ENCODE results near the gene MC3R. TPM values are rescaled to one million over a fixed set of nuclear protein-coding genes. Genes with fewer than 3 reads are reported as not detected.

The MC3R gene
- total RNA-seq, 2 experiments from 2014 or later, result not detected

DNA sequence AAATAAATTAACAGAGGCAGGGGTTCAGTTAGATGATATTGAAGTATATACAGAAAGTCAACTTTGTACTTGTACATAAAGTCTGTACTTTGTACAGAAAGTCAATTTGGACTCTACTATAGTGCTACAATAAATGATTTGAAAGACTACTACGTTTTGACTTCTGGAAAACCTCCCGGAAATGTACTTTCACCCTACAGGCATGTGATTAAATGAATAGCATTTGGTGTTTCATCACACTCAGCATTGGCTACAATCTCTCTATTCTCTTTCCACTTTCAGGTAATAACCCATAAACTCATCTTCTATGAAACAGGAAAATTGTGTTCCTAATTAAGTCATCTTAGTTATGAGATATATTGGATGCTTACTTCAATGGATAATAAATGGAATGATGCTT, 25.6 kb upstream of the MC3R start:
- no peak for DNase-seq
- ChIA-PET POLR2A (no interaction called here), CTCF (no interaction called here)
- H3K36me3 Mint-ChIP-seq (ENCODE audit: low read depth), result no peaks in the 10 kb centered on the region
- no peak overlapping the region for H3K27ac Mint-ChIP-seq
- H3K4me3 Mint-ChIP-seq, result no peak overlapping the region
- H3K9me3 Mint-ChIP-seq, result peaks cover 6% of the 10 kb centered on the region
- no peaks in the 10 kb centered on the region for H3K27me3 Mint-ChIP-seq
- H3K4me1 Mint-ChIP-seq, result no peaks in the 10 kb centered on the region

DNA sequence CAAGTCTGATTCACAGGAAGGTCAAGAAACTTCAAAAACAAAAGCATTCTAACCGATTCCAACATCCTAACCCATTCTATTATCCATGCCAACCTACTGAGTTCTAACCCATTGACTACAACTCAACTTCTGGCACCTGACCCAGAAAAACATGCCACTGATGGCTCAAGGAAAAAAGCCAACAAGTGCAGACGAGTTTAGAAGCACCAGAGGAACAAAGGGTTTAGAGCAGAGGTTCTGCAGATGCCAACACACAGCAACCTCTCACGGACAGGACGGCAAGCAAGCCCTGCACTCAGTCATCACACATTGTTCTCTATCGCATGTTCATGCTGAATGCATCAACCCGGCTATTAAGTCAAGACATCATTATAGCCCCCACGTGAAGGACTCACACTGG, 25.2 kb upstream of the MC3R start:
- Mint-ChIP-seq H3K4me1 (no peaks in the 10 kb centered on the region), H3K9me3 (peaks cover 6% of the 10 kb centered on the region), H3K36me3 (ENCODE audit: low read depth) (no peaks in the 10 kb centered on the region), H3K4me3 (no peak overlapping the region), H3K27me3 (no peaks in the 10 kb centered on the region), H3K27ac (no peak overlapping the region)
- ChIA-PET POLR2A (no interaction called here), CTCF (no interaction called here)
- no peak for DNase-seq

DNA sequence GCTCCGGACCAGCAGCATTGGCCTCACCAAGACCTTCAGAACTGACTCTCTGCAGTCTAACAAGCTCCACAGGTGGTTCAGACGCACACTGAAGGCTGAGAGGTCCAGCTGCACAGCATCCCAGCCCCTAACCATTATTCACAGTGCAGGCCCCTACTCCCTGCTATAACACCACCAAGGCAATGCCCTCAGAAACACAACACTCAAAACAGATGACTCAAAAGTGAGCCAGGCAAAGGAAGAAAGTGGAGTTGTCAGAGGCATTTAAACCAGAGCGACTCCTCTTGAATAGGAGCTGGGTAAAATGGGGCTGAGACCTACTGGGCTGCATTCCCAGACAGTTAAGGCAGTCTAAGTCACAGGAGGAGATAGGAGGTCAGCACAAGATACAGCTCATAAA, 20.5 kb upstream of the MC3R start:
- POLR2A ChIA-PET, result no interaction called here
- Mint-ChIP-seq H3K27me3 (no peaks in the 10 kb centered on the region), H3K27ac (no peak overlapping the region), H3K36me3 (ENCODE audit: low read depth) (no peaks in the 10 kb centered on the region), H3K4me1 (no peaks in the 10 kb centered on the region), H3K4me3 (no peak overlapping the region), H3K9me3 (no peaks in the 10 kb centered on the region)
- CTCF ChIA-PET, result no interaction called here
- DNase-seq, result no peak

DNA sequence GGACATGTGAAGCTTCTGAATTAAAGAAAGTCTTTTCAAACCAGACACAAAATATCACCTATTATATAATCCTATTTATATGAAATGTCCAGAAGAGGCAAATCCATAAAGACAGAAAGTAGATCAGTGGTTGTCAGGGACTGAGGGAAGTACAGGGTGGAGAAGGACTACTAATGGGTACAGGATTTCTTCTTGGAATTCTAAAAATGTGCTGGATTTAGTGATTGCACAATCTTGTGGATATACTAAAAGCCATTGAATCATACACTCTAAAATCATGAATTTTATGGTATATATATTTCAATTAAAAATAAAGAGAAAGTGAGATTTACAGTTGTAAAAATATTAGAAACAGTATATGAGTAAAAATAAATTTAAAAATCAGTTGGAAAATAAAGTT, 18.7 kb upstream of the MC3R start:
- Mint-ChIP-seq H3K9me3 (peaks cover 5% of the 10 kb centered on the region), H3K4me3 (no peak overlapping the region), H3K4me1 (no peaks in the 10 kb centered on the region), H3K27ac (no peak overlapping the region), H3K27me3 (no peaks in the 10 kb centered on the region), H3K36me3 (ENCODE audit: low read depth) (no peaks in the 10 kb centered on the region)
- ChIA-PET POLR2A (no interaction called here), CTCF (no interaction called here)
- no peak for DNase-seq

DNA sequence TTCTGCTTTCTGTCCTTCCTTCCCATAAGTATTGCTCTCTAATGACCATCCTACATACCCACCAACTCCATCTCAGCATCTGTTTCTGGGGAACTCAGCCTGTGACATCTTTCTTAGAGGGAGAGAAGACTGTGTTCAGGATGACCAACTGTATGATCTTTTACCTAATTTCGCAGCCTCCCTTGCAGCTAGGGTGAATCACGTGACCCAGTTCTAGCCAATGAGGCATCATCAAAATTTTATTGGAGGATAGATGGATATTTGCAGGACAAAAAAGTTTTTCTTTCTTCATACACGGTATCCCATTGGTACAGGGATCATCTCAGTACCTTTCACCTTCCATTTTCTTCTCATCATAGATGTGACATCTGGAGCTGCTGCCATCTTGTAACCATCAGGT, 14.4 kb upstream of the MC3R start:
- H3K4me3 Mint-ChIP-seq, result no peak overlapping the region
- H3K27ac Mint-ChIP-seq, result no peak overlapping the region
- DNase-seq, result no peak
- H3K4me1 Mint-ChIP-seq, result no peaks in the 10 kb centered on the region
- H3K27me3 Mint-ChIP-seq, result no peaks in the 10 kb centered on the region
- CTCF ChIA-PET, result no interaction called here
- POLR2A ChIA-PET, result no interaction called here
- no peaks in the 10 kb centered on the region for H3K36me3 Mint-ChIP-seq (ENCODE audit: low read depth)
- H3K9me3 Mint-ChIP-seq, result peaks cover 9% of the 10 kb centered on the region

DNA sequence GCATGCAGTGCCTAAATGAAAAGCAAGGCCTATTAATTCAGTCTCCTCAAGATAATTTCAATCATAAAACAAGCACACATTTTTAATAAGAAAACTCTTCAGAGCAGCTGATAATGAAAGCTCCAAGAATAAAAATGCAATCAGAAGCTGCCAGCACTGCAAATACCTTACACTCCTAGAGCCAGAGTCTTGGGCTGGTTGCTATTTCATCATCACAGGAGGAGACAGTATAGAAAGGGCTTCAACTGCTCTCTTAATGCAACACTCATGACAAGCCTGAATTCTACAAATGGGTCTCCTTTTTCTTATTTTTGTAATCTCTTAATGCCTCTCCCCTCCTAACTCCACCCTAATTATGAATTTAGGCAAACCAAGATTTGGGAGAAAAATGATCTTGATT, 11.2 kb upstream of the MC3R start:
- Mint-ChIP-seq H3K36me3 (ENCODE audit: low read depth) (no peaks in the 10 kb centered on the region), H3K9me3 (peaks cover 9% of the 10 kb centered on the region), H3K4me1 (no peaks in the 10 kb centered on the region), H3K27me3 (no peaks in the 10 kb centered on the region), H3K4me3 (no peak overlapping the region), H3K27ac (no peak overlapping the region)
- ChIA-PET POLR2A (no interaction called here), CTCF (no interaction called here)
- no peak for DNase-seq

DNA sequence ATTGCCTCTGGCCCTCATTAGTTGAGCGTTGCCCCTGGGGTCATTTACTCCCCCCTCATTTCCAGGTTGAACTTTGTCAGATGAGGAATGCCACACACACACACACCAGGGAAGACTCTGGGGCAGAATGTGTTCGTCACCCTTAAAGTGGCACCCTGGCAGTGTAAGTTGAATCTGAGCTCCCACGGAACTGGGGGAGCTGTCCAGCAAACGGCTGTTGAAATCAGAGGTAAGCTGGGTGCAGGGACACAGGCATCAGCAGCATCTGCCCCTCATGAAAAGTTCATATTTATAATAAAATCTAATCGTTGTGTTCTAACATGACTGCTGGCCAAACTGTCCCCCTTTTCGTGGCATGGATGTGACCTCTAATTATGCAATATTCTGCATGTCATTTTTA, 4.3 kb upstream of the MC3R start:
- no peaks in the 10 kb centered on the region for H3K9me3 Mint-ChIP-seq
- no peak overlapping the region for H3K27ac Mint-ChIP-seq
- POLR2A ChIA-PET, result no interaction called here
- peaks cover 10% of the 10 kb centered on the region for H3K27me3 Mint-ChIP-seq
- DNase-seq, result no peak
- H3K4me3 Mint-ChIP-seq, result no peak overlapping the region
- CTCF ChIA-PET, result interaction anchor here (1.1 kb wide), 1 partner anchor 14 kb away, joined by 3 read pairs; no protein-coding TSS in a partner anchor
- no peaks in the 10 kb centered on the region for H3K4me1 Mint-ChIP-seq
- H3K36me3 Mint-ChIP-seq (ENCODE audit: low read depth), result no peaks in the 10 kb centered on the region

DNA sequence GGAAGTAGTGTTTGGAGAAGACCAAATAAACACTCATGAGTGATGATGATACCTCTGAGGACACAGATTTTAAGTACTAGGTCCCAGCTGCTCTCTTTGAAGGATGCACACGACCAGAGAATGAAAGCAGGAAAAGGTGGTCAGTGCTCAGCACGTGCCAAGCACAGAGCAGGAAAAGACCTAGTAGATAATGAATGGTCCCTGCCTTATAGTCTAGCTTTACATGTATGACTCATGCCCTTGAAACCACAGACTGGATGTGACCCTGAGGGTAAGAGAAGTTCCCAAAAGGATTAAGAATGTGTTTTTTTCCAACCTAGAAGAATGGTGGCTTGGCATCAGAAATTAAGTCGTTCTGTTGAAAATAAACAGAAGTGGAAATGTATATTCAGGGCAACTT, 2.8 kb upstream of the MC3R start:
- Mint-ChIP-seq H3K27ac (no peak overlapping the region), H3K4me3 (no peak overlapping the region), H3K27me3 (peaks cover 14% of the 10 kb centered on the region), H3K4me1 (no peaks in the 10 kb centered on the region), H3K9me3 (no peaks in the 10 kb centered on the region), H3K36me3 (ENCODE audit: low read depth) (no peaks in the 10 kb centered on the region)
- no peak for DNase-seq
- ChIA-PET POLR2A (no interaction called here), CTCF (no interaction called here)

DNA sequence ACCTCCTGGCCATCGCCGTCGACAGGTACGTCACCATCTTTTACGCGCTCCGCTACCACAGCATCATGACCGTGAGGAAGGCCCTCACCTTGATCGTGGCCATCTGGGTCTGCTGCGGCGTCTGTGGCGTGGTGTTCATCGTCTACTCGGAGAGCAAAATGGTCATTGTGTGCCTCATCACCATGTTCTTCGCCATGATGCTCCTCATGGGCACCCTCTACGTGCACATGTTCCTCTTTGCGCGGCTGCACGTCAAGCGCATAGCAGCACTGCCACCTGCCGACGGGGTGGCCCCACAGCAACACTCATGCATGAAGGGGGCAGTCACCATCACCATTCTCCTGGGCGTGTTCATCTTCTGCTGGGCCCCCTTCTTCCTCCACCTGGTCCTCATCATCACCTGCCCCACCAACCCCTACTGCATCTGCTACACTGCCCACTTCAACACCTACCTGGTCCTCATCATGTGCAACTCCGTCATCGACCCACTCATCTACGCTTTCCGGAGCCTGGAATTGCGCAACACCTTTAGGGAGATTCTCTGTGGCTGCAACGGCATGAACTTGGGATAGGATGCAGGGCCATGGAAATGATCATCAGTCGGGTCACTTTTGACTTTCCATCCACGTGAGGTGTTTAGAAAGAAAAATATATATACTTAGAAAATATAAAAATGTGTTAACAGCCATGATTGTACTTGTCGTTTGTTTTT, 868 bp downstream of the MC3R start:
- Mint-ChIP-seq H3K36me3 (ENCODE audit: low read depth) (no peaks in the 10 kb centered on the region), H3K4me1 (no peaks in the 10 kb centered on the region), H3K4me3 (no peak overlapping the region), H3K9me3 (no peaks in the 10 kb centered on the region), H3K27ac (no peak overlapping the region), H3K27me3 (peaks cover 17% of the 10 kb centered on the region)
- DNase-seq, result peak; percentile 28
- CTCF ChIA-PET, result interaction anchor here (1.4 kb wide), 1 partner anchor 110 kb away, joined by 4 read pairs; the partner anchor contains the start of gene FAM210B
- POLR2A ChIA-PET, result no interaction called here

DNA sequence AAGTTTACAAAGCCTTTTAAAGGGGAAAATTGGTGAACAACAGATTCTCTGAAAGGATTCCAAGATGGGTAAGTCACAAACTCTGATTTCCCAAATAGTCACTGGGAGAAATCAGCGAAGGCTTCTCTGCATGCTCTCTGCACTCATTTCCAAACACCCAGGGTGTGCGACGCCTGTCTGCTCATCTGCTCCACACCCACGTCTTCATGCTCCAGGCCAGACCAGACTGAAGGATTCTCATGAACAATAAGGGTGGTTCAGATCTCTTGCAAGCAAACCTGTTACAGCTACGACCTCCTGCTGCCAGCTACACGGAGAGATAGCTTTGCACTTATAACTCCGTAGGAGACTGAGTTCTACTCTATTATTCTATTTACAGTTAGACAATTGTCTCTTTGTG, 1.4 kb downstream of the MC3R start:
- ChIA-PET POLR2A (no interaction called here), CTCF (no interaction called here)
- no peak for DNase-seq
- Mint-ChIP-seq H3K27me3 (peaks cover 17% of the 10 kb centered on the region), H3K4me1 (no peaks in the 10 kb centered on the region), H3K27ac (no peak overlapping the region), H3K36me3 (ENCODE audit: low read depth) (no peaks in the 10 kb centered on the region), H3K4me3 (no peak overlapping the region), H3K9me3 (no peaks in the 10 kb centered on the region)

DNA sequence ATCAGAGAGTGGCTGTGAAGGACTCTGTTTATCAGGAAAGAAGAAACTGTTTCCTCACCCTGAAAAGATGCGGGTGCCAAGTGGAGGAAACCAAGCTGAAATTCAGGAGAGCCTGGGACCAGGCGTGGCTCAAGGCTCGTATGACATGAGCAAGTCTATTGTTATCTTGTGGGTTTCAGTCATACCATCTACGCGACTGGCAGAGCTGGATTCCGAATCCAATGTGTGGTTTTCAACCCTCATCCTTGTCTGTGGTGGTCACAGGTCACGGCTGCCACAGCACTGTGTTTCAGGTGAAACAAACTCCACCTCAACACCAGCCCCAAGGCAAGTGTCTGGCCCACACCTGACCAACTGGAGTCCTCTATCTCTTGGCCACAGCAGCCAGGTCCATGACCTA, 9.1 kb downstream of the MC3R start:
- no peaks in the 10 kb centered on the region for H3K9me3 Mint-ChIP-seq
- no peak overlapping the region for H3K27ac Mint-ChIP-seq
- no peaks in the 10 kb centered on the region for H3K4me1 Mint-ChIP-seq
- CTCF ChIA-PET, result interaction anchor here (1.4 kb wide), 1 partner anchor 13 kb away, joined by 3 read pairs; no protein-coding TSS in a partner anchor
- DNase-seq, result no peak
- H3K4me3 Mint-ChIP-seq, result no peak overlapping the region
- no peaks in the 10 kb centered on the region for H3K36me3 Mint-ChIP-seq (ENCODE audit: low read depth)
- H3K27me3 Mint-ChIP-seq, result peaks cover 7% of the 10 kb centered on the region
- POLR2A ChIA-PET, result no interaction called here

DNA sequence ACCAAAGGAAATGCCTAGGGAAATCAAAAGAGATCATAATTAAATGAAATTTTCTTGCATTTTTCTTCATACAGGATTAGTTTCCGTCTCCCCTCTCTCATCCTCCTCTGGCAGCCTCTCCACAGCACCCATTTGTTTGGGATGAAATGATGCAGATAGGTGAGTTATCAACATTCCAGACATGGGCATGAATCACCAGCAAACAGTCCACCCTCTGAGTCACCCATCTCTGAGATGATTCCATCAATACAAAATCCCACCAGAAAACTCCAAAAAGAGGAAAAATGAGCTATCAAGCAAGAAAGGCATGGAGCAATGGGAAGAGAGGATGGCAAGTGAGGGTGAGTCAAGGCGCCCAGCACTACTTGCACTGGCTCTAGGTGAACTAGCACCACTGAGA, 11.4 kb downstream of the MC3R start:
- H3K9me3 Mint-ChIP-seq, result no peaks in the 10 kb centered on the region
- no peak overlapping the region for H3K4me3 Mint-ChIP-seq
- no peaks in the 10 kb centered on the region for H3K36me3 Mint-ChIP-seq (ENCODE audit: low read depth)
- no peak overlapping the region for H3K27ac Mint-ChIP-seq
- ChIA-PET CTCF (no interaction called here), POLR2A (no interaction called here)
- peaks cover 4% of the 10 kb centered on the region for H3K27me3 Mint-ChIP-seq
- DNase-seq, result no peak
- no peaks in the 10 kb centered on the region for H3K4me1 Mint-ChIP-seq

DNA sequence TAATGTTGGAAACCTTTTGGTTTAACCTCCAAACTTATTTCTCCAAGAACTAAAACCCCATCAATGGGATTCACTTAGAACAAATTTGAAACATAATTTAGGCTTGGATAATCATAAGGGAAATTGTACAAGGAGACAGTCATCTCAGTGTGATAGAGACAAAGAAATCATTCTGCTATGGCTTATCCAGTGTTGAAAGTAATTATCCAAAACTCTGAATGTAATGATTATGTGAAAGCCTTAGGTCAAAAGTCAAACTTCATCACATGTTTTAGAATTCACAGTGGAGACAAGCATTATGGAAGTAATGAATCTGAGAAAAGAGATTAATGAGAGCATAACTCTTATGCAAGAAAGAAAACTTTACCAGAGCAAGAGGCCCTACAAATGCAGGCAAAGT, 20.0 kb downstream of the MC3R start:
- DNase-seq, result no peak
- POLR2A ChIA-PET, result no interaction called here
- no peak overlapping the region for H3K4me3 Mint-ChIP-seq
- H3K27ac Mint-ChIP-seq, result no peak overlapping the region
- CTCF ChIA-PET, result no interaction called here
- no peaks in the 10 kb centered on the region for H3K4me1 Mint-ChIP-seq
- no peaks in the 10 kb centered on the region for H3K36me3 Mint-ChIP-seq (ENCODE audit: low read depth)
- H3K27me3 Mint-ChIP-seq, result peaks cover 3% of the 10 kb centered on the region
- H3K9me3 Mint-ChIP-seq, result peaks cover 1% of the 10 kb centered on the region

DNA sequence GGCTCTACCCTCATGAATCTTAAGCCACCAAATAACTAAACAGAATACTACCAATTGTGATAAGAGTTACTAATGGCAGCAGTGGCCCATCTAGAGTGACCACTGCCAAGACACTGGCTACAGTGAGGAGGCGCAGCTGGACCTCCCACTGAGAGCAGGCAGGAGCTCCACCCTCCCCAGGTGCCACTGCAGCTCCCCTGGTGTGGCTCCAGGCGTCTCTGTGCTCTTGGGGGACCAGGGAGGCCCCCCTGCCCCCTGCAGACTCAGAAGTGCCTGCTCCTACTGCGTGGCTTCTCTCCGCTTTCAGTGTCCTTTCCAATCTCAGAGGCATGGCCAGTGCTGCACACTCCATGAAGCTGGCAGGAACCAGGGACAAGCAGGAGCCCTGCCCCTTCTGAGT, 23.4 kb downstream of the MC3R start:
- Mint-ChIP-seq H3K4me1 (no peaks in the 10 kb centered on the region), H3K4me3 (no peak overlapping the region), H3K9me3 (peaks cover 1% of the 10 kb centered on the region), H3K36me3 (ENCODE audit: low read depth) (no peaks in the 10 kb centered on the region), H3K27me3 (peaks cover 3% of the 10 kb centered on the region), H3K27ac (no peak overlapping the region)
- DNase-seq, result no peak
- POLR2A ChIA-PET, result no interaction called here
- CTCF ChIA-PET, result no interaction called here

Measured in activated CD4-positive, alpha-beta memory T cell treated with anti-CD3 and anti-CD28 coated beads, Interleukin-2, amount 10 ng/mL, durations not matched to agents 7 days and 5 days (primary cell).